Stimulated activated CD8-positive, alpha-beta memory T cell treated with anti-CD3 and anti-CD28 coated beads, Interleukin-12 subunit alpha, Interleukin-12 subunit beta, amount 100 ng/mL, for 4 hours (primary cell): Measurements from ENCODE around the gene SYTL3.
"Not testable (repeated sequence)": the region's sequence is repeated elsewhere in the genome, so short reads cannot be mapped to it uniquely, and the experiment has no call there.

Experiments used
- DNase-seq: peaks from one replicate; pipeline ENCODE4 v3.0.0-alpha.2; 2020; ENCODE audit warnings: low read depth

SYTL3 gene

DNA sequence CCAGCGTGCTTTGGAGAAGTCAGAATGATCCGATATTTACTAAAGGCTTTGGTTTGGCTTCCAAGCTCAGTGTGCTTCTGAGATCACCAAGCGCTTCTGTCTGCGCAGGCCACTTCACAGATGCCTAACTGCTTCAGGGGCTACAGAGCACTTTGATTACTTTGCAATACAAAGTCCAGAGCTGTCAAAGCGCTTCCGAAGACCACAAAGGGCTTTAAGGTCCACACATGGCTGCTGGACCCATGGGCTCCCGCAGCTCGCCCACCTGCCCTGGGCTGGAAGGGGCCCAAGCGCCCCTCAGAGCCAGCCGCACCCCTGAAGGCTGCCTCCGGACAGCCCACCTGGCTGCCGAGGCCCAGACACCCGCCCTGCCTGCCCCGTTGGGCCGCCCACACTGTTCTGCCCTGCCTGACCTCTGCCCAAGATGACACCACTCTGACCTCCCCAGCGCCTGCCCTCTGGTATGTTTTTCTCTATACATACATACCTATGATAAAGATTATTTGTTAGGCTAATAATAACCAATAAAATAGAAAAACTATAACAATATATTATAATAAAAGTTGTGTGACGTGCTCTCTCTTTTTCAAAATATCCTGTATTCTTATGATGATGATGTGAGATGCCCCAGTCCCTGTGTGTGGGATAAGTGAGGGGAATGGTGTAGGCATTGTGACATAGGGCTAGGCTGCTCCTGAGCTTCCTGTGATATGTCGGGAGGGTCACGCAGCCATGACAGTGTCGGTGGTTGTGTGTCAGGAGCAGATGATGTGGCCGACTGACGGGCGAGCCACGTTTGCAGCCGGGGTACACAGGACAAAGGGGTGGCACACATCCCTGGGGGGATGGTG lies 27.9 kb upstream of the SYTL3 start:
- DNase-seq: no peak

DNA sequence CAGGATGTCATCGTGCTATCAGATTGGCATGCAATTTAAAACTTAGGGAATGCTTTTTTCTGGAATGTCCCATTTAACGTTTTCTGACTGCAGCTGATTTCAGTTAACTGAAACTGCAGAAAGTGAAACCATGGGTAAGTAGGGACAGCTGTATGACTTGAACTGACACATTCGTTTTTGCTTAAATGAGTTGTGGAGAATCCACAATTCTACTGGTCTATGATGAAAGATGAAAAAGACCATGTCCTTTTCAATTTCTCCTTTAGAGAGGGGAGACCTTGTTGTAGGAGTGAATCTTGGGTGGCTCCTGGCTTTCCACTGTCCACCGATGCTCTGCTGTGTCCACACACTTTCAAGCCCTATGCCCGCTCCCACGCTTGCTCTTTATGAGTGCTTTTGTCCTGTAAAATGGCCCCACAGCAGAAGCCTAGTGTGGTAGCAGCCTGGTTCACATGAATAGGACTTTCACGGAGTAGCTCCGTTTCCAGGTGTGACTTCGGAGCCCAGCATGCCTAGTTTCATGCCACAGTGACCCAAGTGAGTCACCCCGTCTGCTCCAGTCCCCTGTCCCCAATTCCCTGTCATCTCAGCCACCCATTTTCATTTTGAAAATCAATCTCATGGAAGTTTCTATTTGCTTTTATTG lies 27.2 kb upstream of the SYTL3 start:
- DNase-seq: no peak

DNA sequence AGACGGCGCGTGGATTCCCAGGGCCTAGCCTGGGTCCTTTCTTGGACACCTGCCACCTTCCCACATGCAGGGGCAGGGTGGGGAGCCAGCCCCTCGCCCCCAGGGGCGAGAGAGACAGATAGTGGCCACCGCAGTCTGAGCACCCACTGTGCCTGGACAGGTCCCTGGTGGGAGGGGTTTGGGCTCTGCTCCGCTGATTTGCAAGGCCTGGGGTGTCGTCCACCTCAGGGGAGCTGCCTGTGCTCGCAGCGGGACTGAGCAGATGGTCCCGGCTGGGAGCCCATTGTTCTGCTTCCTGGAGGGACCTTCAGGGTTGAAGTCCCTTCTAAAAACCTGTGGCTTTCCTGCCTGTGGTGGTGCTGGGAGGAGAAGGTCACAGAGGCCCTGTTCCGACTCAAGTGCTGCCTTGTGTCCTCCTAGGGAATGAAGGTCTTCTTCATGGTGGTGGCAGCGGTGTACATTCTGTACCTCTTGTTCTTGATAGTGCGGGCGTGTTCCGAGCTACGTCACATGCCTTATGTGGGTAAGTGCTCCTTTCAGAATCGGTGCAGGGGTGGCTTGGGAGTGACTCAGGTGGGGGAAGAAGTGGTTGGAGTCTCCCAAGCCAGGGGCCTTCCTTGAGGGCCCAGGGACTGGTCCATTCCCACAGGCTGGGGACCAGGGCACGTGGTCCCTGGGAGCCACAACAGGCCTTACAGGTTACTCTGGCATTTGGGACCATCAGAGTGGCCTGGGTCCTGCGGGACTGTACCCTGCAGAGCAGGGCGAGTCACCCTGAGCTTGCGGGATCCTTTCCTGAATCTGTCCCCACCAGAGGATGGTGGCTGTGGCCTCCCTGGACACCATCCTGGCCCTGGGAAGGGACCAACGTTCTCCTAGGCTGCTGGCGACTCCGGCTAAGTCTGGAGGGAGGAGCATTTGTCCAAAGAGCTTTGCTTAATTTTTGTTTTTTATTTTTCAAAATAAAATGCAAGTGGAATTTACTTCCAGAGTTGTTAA lies 24.9 kb upstream of the SYTL3 start:
- DNase-seq: no peak

DNA sequence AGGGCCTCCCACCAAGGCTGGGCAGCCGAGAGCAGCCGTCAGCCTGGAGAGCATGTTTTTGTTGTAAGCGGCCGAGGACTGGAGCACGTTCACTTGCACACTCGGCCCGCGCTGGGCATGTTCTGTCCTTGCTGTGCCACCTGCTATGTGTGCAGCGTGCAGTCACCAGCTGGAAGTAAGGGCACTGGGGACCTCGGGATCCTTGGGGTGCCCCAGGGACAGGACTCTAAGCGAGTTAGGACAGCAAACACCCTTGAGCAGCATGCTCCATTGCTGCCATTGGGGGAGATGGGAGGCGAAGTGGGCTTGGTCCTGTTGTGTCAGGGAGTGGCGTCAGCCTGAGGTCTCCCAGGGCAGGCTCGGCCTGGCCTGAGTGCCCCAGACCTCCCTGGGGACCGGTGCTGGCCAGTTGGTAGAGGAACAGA lies 24.0 kb upstream of the SYTL3 start:
- no peak for DNase-seq

DNA sequence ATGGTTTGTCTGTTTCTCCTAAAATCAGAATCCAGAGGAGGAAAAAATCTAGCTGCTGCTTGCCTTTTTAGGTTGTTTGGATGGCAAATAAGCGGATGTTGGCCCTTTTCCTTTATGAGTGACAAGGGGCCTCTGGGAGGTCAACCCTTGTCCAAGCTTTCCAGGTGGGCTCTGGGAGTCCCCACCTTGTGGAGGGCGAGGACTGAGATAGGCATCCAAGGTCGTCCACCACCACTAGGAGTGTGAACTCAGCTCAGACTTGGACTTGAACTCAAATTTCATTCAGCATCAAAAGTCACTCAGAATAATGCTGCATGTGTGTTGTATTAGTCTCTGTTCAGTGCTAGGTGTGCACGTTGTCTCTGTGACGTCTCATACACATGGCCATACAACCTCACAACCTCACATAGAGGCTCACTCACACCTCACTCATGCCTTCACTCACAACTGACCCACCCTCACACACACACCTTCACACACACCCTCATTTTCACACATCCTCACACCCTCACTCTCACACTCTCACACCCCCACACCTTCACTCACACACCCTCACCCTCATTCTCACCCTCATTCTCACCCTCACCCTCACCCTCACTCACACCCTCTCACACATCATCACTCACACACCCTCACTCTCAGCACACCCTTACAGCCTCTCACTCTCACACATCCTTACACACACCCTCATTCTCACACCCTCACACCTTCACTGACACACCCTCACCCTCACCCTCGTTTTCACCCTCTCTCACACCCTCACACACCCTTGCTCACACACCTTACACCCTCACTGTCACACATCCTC lies 23.3 kb upstream of the SYTL3 start:
- no peak for DNase-seq

DNA sequence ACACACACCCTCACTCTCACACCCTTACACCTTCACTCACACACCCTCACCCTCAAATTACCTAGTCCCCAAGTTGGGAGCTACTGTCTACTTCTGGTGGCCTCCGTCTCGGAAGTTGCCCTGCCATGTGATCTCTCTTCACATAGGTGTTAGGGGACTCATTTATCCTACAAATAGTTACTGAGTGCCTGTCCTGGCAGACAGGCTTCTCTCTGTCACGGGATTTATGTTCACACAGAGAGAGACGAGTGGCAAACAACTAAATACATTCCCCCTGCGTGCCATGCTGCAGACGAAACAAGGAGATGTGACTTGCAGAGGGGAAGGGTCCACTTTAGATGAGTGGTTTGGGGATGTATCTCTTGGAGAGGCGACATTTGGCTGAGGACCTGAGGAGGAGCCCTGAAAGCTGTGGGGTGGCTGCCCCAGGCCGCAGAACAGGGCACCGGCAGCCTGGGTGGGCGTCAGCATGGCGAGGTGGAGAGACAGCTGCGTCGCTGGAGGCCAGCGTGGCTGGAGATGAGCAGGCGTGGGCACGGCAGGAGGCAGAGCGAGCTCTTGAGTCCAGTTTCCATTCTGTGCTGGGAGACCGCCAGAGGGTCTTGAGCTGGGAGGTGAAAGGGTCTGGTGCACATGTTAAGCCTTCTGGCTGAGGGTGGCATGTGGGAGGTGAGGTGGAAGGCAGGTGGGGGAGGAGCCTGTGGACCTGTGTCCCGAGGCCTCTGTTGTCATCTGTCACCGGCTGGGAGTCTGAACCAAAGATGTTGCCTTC lies 22.5 kb upstream of the SYTL3 start:
- DNase-seq: no peak

DNA sequence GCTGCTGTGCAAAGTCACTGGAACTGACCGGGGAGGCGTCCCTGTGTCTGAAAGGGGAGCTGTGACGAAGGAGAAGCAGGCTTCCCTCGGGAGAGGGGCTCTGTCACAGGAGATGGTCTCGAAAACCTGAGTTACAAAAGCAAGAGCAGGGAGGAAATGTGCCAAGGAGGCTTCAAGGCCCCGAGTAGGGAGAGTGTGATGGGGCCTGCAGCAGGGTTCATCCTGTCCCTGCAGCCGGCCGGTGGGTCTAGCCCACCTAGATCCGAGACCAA lies 22.0 kb upstream of the SYTL3 start:
- DNase-seq: no peak

DNA sequence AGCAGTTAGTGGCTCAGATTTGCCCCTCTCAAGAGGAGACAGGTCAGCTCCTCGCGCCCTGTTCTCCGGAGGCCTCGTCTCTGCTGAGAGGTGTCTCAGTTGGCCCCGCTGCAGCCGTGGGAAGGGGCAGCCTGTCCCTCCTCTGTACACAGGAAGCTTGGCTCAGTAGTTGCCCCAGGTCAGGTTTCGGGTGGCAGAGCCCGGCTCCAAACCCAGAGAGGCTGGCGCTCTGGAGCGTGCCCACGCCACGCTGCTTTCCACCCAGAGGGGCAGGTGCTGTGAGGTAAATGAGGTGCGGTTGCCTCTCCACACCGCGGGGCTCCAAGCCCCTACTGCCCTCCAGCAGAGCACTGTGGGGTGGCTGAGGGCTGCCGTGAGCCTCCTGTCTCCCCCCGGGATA lies 21.3 kb upstream of the SYTL3 start:
- DNase-seq: no peak

DNA sequence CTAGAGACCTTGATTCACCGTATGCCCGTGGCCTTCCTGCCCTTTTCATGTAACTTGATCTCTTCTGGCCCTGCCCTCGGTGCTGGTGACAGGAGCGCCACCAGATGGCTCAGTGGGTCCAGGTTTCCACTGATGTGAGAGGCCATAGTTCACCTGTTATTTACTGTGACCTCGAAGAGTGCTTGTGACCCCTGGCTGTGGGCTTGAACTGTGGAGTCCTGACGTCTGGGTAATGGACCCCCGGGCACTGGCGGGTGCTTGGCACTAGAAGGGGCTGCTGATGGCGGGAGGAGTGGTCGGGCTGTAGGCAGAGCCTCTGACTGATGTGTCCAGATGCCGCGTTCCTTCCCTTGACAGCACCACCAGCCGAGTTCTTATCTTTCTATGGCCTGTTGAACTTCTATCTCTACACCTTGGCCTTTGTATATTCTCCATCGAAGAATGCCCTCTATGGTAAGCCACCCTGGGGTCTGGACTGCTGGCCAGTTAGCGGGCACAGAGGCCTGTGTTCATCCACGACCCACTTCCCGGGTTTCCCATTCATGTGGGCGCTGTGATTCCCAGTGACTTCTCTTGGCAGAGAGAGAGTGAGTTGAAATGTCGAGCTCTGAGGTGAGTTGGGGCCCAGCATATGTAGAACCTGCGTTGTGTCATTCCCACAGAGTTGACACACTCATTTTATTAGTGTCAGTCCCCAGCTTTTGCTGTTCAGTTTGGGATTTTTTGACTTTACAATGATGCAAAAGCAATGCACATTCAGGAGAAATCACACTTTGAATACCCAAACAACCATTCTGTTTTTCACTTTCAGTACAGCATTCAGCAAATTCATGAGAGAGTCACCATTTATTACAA lies 20.3 kb upstream of the SYTL3 start:
- DNase-seq: no peak

DNA sequence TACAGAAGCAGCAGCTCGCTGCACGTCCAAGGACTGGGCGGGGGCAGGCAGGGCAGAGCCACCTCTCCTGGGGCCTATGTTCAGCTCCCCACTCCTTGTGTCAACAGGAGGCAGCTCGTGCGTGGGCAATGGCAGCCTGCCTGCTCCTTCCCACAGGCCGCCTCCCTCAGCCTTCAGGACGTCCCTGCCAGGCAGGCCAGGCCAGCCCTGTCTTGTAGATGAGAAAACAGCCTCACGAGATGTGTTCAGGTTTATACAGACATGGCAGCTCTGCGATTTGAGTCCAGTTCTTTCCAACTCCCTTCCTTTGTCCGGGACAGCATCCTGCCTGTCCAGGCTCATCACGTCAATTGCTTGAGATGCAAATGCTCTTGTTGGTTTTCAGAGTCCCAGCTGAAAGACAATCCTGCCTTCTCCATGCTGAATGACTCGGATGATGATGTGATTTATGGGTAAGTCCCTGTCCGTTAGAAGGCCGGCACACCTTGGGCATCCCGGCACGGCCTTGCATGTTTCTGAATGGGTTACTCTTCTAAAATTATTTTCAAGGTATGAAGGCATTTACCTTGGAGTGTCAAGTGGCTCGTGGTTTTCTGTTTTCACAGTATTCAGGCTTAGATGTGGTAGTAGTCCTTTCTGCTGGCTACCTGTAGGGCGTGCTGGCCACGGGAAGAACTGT lies 18.8 kb upstream of the SYTL3 start:
- no peak for DNase-seq

DNA sequence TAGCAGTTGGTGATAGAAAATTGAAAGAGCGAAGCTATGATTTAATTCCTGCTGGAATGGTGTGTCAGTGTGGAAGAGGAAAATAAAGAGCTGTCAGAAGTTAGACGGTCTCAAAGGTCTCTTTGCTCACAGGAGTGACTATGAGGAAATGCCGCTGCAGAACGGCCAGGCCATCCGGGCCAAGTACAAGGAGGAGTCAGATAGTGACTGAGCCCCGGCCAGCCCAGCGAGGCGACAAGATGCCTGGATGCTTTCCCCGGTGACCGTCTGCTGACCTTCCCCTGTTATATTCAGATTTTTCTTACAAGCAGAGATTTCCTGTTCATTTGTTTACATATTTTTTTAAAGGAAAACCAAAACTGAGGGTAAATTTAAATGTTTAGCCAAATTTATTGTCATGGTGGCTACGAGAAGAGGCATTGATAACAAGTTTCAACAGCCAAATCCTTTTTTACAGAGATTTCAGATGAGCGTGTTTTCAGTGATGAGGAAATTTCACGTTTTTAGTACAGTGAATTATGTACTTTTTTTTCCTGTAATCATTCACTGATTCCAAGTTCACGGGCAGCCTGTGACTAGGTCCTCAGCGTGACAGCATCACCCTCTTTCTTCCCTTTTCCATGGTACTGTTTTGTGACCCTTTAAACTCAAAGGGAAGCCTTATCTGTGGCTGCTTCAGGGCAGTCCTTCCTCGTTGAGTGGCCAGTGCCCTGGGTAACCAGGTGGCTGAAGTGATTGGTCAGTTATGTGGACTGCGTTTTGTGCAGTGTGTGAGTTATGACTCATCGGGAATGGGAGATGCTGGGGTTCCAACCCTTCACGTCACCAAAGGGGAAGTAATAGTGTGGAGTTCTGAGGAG lies 17.9 kb upstream of the SYTL3 start:
- no peak for DNase-seq

DNA sequence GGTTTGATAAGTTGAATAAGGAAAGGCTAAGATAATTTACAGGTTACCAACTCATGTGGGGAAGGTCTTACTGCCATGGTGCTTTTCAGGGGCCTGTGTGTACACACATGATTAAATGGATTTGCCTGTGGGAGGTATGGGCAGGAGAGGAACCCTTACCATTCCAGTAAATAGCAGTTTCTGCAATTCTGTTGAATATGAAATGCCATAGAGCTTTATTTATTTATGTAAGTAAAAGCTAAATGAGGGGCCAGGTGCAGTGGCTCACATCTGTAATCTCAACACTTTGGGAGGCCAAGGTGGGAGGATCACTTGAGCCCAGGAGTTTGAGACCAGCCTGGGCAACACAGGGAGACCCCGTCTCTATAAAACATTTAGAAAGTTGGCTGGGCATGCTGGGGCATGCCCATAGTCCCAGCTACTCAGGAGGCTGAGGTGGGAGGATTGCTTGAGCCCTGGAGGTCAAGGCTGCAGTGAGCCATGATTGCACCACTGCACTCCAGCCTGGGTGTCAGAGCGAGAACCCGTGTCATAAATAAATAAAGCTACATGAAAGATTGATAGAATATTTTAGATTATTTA lies 17.2 kb upstream of the SYTL3 start:
- DNase-seq: not testable (repeated sequence)

DNA sequence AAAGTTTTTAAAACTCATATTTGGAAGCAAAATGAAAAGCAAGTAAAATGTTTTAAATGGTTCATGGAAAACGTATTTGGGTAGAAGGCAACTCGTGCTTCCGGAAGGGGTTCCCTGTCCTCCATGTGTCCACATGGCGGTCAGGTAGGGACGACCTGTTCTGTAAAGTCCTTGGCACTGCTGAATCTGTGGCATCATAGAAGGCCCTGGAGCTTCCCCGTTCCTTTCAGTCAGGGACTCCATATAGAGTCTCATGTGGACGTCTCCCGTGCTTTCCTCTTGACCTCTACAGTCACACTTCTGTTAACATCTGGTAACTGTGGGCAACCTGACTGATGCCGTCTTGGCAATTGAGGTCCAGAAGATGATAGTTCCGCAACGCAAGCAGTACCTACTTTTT lies 16.7 kb upstream of the SYTL3 start:
- no peak for DNase-seq

DNA sequence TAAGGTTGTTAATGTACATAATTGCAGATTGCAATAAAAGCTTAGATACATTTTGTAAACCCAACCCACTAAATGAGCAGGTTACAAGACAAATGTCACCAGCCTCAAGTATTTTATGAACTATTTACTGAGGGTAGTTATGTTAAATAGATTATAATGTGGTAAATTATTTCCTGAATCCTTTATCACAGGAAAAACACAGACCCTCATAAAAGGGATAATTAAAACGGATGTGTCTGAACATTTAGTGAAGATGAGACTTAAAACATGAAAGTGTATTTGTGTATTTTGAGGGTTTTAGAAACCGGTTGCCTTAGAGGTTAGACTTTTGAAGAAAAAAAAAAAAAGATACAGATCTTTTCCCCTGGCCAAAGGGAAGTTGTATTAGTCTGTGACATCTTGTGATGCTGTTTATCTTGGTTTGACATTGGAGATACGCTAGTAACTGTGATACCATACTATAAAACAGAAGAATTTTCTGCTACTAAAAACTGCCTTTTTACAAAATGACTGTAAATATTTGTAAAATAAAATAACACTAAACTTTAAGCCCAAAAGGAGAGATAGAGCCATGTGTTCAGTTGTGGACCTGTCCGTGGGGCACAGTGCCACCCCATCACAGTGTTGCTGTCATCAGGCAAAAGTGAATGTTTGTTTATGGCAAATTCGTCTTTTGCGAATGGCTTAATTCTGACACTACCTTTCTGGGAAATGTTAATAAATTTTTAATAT lies 15.0 kb upstream of the SYTL3 start:
- no peak for DNase-seq

DNA sequence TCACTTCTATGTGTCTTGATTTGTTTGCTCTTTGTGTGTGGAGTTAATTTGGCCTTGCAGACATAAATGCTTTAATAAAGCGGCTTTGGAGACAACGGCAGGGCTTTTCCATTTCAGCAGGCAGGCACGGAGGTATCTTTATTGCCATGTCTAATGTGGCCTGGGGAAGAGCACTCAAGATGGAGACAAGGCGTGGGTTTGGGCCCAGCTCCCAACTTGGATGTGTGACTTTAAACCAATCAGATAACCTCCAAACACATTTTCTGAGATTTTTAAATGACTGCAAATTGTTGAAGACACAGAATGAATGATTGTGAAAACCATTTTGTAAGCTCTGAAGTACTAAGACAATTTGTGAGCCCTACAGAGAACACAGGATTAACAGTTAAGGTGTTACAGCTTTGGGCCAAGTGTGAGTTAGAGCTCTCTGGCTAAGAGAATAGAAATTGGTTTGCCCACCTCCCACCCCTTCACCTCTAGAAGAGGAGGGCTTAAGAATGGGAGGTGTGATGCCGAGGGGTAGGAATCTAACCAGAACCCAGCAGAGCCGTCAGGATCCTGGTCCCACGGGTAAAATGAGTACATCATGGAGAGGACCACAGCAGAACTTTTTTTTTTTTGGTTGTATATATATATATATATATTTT lies 14.3 kb upstream of the SYTL3 start:
- no peak for DNase-seq

DNA sequence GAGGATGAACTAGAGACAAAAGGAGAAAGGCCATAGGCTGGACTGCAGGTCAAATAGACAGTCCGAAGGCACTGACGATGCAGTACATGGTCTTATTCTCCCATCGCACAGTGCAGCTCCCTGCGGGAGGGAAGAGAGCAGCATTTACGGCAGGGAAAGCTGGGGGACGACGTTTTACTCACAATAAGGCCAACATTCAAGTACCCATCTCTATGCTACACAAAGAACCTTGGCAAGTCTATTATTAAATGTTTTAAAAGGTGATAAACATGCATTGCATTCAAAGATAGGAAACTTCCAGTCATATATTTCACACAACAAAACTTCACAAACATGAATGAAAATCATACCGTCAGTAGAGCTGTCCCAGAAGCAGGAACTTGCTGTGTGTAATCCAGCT lies 13.1 kb upstream of the SYTL3 start:
- DNase-seq: no peak

DNA sequence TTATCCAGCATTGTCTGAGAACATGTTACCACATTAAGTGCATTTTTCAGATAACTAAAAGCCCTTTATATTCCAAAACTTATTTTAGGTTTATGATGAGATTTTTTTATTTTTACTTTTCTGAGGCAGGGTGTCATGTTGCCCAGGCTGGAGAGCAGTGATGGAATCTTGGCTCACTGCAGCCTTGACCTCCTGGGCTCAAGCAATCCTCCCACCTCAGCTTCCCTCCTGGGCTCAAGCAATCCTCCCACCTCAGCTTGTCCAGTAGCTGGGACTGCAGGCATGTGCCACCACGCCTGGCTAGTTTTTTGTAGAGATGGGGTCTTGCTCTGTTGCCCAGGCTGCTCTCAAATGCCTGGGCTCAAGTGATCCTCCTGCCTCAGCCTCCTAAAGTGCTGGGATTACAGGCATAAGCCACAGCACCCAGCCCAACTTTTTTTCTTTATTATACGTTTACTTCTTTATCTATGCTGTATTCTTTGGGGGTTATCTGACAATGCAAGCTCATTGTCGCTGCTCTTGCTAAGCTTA lies 11.5 kb upstream of the SYTL3 start:
- DNase-seq: no peak
